ENCODE measurements around the gene INSRR. TPM values are rescaled to one million over a fixed set of nuclear protein-coding genes. Genes with fewer than 3 reads are reported as not detected.

The INSRR gene
- total RNA-seq, 1 donor from 2014 or later = 6.9 TPM

DNA sequence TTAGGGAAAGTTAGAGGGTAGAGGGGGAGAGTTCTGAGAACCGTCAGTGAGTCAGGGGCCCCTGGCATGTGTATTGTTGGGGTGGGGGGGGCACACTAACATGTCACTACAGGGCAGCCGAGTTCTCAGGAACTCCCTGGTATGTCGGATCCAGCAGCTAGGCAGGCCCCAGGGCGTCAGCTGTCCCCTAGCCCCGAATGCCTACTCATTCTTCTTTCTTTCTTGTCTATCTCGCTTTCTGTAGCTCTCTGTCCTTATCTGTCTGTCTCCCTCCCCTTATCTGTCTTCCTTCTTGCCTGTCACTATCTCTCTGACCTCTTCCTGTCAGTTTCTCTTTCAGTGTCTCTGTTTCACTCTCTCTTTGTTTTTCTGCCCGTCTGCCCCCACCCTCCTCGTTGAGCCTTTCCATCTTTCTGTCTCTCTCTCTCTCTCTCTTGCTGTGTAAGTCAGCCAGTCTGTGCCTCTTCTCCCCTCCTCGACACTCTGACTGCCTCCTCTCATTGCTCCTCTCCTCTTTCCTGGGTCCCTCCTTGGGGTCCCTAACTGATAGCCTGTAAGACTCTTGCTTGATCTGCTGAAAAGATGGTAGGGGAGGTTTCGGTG lies 4.2 kb upstream of the INSRR start:
- peaks cover 53% of the 10 kb centered on the region for H3K4me1 Mint-ChIP-seq (ENCODE audit: low read depth, unreplicated experiment)
- H3K27ac Mint-ChIP-seq (ENCODE audit: unreplicated experiment) = peak overlapping the region; percentile 93
- H3K27me3 Mint-ChIP-seq (ENCODE audit: unreplicated experiment) = peaks cover 16% of the 10 kb centered on the region
- H3K36me3 Mint-ChIP-seq (ENCODE audit: unreplicated experiment) = no peaks in the 10 kb centered on the region
- peak; percentile 29 for DNase-seq
- peaks cover 31% of the 10 kb centered on the region for H3K9me3 Mint-ChIP-seq (ENCODE audit: unreplicated experiment)
- H3K4me3 Mint-ChIP-seq (ENCODE audit: unreplicated experiment) = peak overlapping the region; percentile 97
- TF ChIP-seq, protein P1, sequence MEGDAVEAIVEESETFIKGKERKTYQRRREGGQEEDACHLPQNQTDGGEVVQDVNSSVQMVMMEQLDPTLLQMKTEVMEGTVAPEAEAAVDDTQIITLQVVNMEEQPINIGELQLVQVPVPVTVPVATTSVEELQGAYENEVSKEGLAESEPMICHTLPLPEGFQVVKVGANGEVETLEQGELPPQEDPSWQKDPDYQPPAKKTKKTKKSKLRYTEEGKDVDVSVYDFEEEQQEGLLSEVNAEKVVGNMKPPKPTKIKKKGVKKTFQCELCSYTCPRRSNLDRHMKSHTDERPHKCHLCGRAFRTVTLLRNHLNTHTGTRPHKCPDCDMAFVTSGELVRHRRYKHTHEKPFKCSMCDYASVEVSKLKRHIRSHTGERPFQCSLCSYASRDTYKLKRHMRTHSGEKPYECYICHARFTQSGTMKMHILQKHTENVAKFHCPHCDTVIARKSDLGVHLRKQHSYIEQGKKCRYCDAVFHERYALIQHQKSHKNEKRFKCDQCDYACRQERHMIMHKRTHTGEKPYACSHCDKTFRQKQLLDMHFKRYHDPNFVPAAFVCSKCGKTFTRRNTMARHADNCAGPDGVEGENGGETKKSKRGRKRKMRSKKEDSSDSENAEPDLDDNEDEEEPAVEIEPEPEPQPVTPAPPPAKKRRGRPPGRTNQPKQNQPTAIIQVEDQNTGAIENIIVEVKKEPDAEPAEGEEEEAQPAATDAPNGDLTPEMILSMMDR (IDR thresholded peaks at IDR 0.05; ENCODE audit: partially characterized antibody, unreplicated experiment) = no peak

DNA sequence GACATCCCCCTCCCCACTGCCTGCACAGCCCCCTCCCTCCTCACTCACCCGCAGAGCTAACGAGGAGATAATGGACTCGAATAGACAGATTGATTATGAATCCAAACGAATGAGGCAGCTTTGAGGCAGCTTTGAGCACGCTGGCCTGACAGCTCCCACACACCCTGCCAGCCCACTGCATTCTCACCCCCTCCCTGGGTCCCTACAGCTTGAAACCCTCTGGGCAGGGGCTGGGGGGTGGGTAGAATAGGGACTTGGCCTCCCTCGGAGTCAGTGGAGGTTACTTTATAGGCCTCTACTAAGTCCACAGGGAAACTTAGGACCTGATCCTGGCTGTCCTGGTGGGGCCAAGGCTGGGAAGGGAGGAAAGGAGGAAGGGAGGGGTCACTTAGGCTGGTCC lies 3.7 kb upstream of the INSRR start:
- TF ChIP-seq, protein P1 (IDR thresholded peaks at IDR 0.05; ENCODE audit: partially characterized antibody, unreplicated experiment) = no peak
- Mint-ChIP-seq H3K27me3 (ENCODE audit: unreplicated experiment) (peaks cover 16% of the 10 kb centered on the region), H3K9me3 (ENCODE audit: unreplicated experiment) (peaks cover 29% of the 10 kb centered on the region), H3K4me1 (ENCODE audit: low read depth, unreplicated experiment) (peaks cover 54% of the 10 kb centered on the region), H3K36me3 (ENCODE audit: unreplicated experiment) (no peaks in the 10 kb centered on the region), H3K27ac (ENCODE audit: unreplicated experiment) (peak overlapping the region; percentile 93), H3K4me3 (ENCODE audit: unreplicated experiment) (peak overlapping the region; percentile 97)
- no peak for DNase-seq

DNA sequence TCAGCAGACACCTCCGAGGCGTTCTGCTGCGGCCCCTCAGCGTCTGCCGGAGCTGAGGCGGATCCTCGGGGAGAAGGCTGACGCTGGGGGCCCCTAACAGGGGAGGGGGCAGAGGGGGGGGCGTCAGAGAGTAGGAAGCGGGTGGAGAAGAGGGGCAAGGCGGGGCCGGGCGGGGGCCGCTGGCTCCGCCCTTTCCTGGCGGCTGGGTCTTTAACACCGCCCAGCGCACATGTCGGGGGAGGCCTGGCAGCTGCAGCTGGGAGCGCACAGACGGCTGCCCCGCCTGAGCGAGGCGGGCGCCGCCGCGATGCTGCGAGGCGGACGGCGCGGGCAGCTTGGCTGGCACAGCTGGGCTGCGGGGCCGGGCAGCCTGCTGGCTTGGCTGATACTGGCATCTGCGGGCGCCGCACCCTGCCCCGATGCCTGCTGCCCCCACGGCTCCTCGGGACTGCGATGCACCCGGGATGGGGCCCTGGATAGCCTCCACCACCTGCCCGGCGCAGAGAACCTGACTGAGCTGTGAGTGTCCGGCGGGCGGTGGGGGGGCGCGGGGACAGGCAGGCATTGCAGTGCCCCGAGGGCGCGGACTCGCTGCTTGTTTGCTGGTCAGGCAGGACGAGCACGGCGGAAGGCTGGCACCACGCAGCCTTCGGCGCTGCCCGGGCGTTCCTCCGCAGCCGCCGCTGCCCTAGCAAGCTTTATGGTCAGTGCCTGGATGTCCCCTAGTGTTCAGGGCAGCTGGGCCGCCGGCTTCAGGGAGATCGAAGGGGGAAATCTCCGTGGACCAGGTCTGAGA lies 1.9 kb upstream of the INSRR start, which contains the start of gene NTRK1:
NTRK1 (plus strand) TSS at position 238 of the 796 bp plus-strand sequence; CDS start at position 308, 70 bp downstream.
- peak; percentile 84 for DNase-seq
- Mint-ChIP-seq H3K27ac (ENCODE audit: unreplicated experiment) (peak within 1 kb of the TSS; percentile 94), H3K9me3 (ENCODE audit: unreplicated experiment) (peaks cover 27% of the 10 kb centered on the region), H3K4me3 (ENCODE audit: unreplicated experiment) (peak within 1 kb of the TSS; percentile 97), H3K36me3 (ENCODE audit: unreplicated experiment) (no peaks in the 10 kb centered on the region), H3K4me1 (ENCODE audit: low read depth, unreplicated experiment) (peaks cover 52% of the 10 kb centered on the region), H3K27me3 (ENCODE audit: unreplicated experiment) (peaks cover 16% of the 10 kb centered on the region)
- TF ChIP-seq, protein P1 (IDR thresholded peaks at IDR 0.05; ENCODE audit: partially characterized antibody, unreplicated experiment) = no peak

DNA sequence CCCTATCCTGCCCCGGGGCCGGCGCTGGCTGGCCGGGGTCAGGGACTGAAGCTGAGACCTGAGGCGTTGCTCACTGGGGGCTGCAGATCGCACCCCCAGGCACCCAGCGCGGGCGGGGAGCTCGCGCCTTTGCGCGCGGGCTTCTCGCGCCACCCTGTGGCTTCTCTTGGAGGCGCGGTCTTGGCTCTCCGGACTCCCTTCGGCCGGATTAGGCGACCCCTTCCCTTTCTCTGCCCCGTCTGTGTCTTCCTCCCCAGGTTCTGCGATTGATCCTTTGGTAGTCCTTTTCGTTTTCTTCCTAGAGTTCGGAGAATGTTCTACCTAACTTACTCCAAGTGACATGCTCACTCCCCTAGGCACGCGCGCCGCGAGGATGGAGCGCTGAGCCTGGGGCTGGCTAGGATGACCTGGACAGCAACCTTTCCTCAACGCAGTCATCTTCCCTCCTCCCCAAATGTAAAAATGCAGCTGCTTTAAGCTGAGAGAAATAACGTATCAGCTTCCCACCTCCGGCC lies 1.3 kb upstream of the INSRR start:
- DNase-seq = peak; percentile 81
- Mint-ChIP-seq H3K36me3 (ENCODE audit: unreplicated experiment) (no peaks in the 10 kb centered on the region), H3K27ac (ENCODE audit: unreplicated experiment) (peak overlapping the region; percentile 94), H3K4me3 (ENCODE audit: unreplicated experiment) (peak overlapping the region; percentile 90), H3K4me1 (ENCODE audit: low read depth, unreplicated experiment) (peaks cover 46% of the 10 kb centered on the region), H3K27me3 (ENCODE audit: unreplicated experiment) (peaks cover 15% of the 10 kb centered on the region), H3K9me3 (ENCODE audit: unreplicated experiment) (peaks cover 22% of the 10 kb centered on the region)
- TF ChIP-seq, protein P1 (IDR thresholded peaks at IDR 0.05; ENCODE audit: partially characterized antibody, unreplicated experiment) = peak; percentile 77
